ENCODE results near the gene UBE2F. TPM values are rescaled to one million over a fixed set of nuclear protein-coding genes. Genes with fewer than 3 reads are reported as not detected.

The UBE2F gene
- polyA plus RNA-seq, 3 donors, result 51.1 to 120 (median 117) TPM

- no peaks in the 10 kb centered on the region for H3K79me2 ChIP-seq (ENCODE audit: insufficient read depth, low read length)
- no peak overlapping the region for H3K4me2 ChIP-seq (replicated peaks; ENCODE audit: extremely low read depth, low read length, poor library complexity, severe bottlenecking)
- Mint-ChIP-seq H3K4me3 (no peak overlapping the region), H3K4me1 (peaks cover 20% of the 10 kb centered on the region), H3K9me3 (peaks cover 0 to 21% (median 3%) of the 10 kb centered on the region in 7 donors), H3K27me3 (ENCODE audit: low read depth in 3 of 3) (peaks cover 0 to 11% (median 6%) of the 10 kb centered on the region in 3 donors), H3K36me3 (no peaks in the 10 kb centered on the region), H3K27ac (peak overlapping the region in 2 of 7 donors; percentile 20 to 42)
- H3K9me3 ChIP-seq (replicated peaks in 1 of 2; ENCODE audit: control insufficient read depth in 1 of 2, insufficient read depth in 1 of 2, low read length in 2 of 2), result peaks cover 0 to 6% of the 10 kb centered on the region in 2 donors
- WGBS (ENCODE audit: insufficient coverage), result 76% methylated on average over 2 of the region's 5 CpGs
- no peaks in the 10 kb centered on the region for H3K36me3 ChIP-seq (replicated peaks in 1 of 2; ENCODE audit: control insufficient read depth in 1 of 2, insufficient read depth in 2 of 2, low read length in 2 of 2)
- H3K4me3 ChIP-seq (replicated peaks in 1 of 3; ENCODE audit: low read depth in 2 of 3, low read length in 3 of 3), result no peak overlapping the region
- H3K27me3 ChIP-seq (ENCODE audit: control insufficient read depth in 2 of 2, insufficient read depth in 2 of 2, low read length in 2 of 2), result peaks cover 0 to 3% of the 10 kb centered on the region in 2 donors
- no peak for DNase-seq
- H3K4me1 ChIP-seq (ENCODE audit: control insufficient read depth in 1 of 2, insufficient read depth in 2 of 2, low read length in 2 of 2), result peaks cover 17 to 18% of the 10 kb centered on the region in 2 donors
- intact Hi-C loops (cut with micrococcal nuclease), result no loop called here
- H3K9ac ChIP-seq (ENCODE audit: insufficient read depth, low read length, poor library complexity, severe bottlenecking), result no peak overlapping the region
- TF ChIP-seq CTCF (IDR thresholded peaks at IDR 0.05), result no peak
- H2AFZ ChIP-seq (ENCODE audit: insufficient read depth, low read depth, low read length, poor library complexity, severe bottlenecking), result no peak overlapping the region
- no peak overlapping the region for H3K27ac ChIP-seq (ENCODE audit: low read depth in 1 of 2, low read length in 2 of 2)
- H4K20me1 ChIP-seq (ENCODE audit: insufficient read depth, low read length), result no peaks in the 10 kb centered on the region
These were observed 39.7 kb upstream of the UBE2F start for GRCh38 chr2:237927135-237927534.

GRCh38 chr2:237927986-237928385 lies 38.8 kb upstream of the UBE2F start:
- Mint-ChIP-seq H3K27me3 (ENCODE audit: low read depth in 3 of 3) (peaks cover 0 to 3% (median 2%) of the 10 kb centered on the region in 3 donors), H3K36me3 (no peaks in the 10 kb centered on the region), H3K4me3 (no peak overlapping the region), H3K27ac (no peak overlapping the region), H3K9me3 (peaks cover 0 to 20% (median 3%) of the 10 kb centered on the region in 7 donors), H3K4me1 (peaks cover 18% of the 10 kb centered on the region)
- H3K27me3 ChIP-seq (ENCODE audit: control insufficient read depth in 2 of 2, insufficient read depth in 2 of 2, low read length in 2 of 2), result peaks cover 0 to under 1% of the 10 kb centered on the region in 2 donors
- DNase-seq, result no peak
- no peaks in the 10 kb centered on the region for H3K79me2 ChIP-seq (ENCODE audit: insufficient read depth, low read length)
- no peak for TF ChIP-seq CTCF (IDR thresholded peaks at IDR 0.05)
- no peak overlapping the region for H3K27ac ChIP-seq (ENCODE audit: low read depth in 1 of 2, low read length in 2 of 2)
- peaks cover 0 to 6% of the 10 kb centered on the region in 2 donors for H3K9me3 ChIP-seq (replicated peaks in 1 of 2; ENCODE audit: control insufficient read depth in 1 of 2, insufficient read depth in 1 of 2, low read length in 2 of 2)
- H2AFZ ChIP-seq (ENCODE audit: insufficient read depth, low read depth, low read length, poor library complexity, severe bottlenecking), result no peak overlapping the region
- intact Hi-C loops (cut with micrococcal nuclease), result no loop called here
- no peaks in the 10 kb centered on the region for H3K36me3 ChIP-seq (replicated peaks in 1 of 2; ENCODE audit: control insufficient read depth in 1 of 2, insufficient read depth in 2 of 2, low read length in 2 of 2)
- H3K9ac ChIP-seq (ENCODE audit: insufficient read depth, low read length, poor library complexity, severe bottlenecking), result no peak overlapping the region
- H3K4me1 ChIP-seq (ENCODE audit: control insufficient read depth in 1 of 2, insufficient read depth in 2 of 2, low read length in 2 of 2), result peaks cover 16 to 18% of the 10 kb centered on the region in 2 donors
- H3K4me2 ChIP-seq (replicated peaks; ENCODE audit: extremely low read depth, low read length, poor library complexity, severe bottlenecking), result no peak overlapping the region
- H4K20me1 ChIP-seq (ENCODE audit: insufficient read depth, low read length), result no peaks in the 10 kb centered on the region
- H3K4me3 ChIP-seq (replicated peaks in 1 of 3; ENCODE audit: low read depth in 2 of 3, low read length in 3 of 3), result no peak overlapping the region
- WGBS (ENCODE audit: insufficient coverage), result 85% methylated on average over 3 of the region's 4 CpGs
